UCSD-AML1 (cell line): Measurements from ENCODE around the gene SLC9A8.

Experiments
- DNase-seq: peaks from one replicate; lab custom pipeline; 2025; ENCODE audit not compliant: unreplicated experiment; lab: John Stamatoyannopoulos, UW

Gene SLC9A8

GRCh38 chr20:49913399-49914047 lies 100.9 kb downstream of the SLC9A8 start:
- no peak for DNase-seq

- DNase-seq = no peak
Measured at GRCh38 chr20:49914310-49915117, 101.9 kb downstream of the SLC9A8 start.

GRCh38 chr20:49915118-49915379 lies 102.4 kb downstream of the SLC9A8 start:
- DNase-seq = no peak

- DNase-seq = peak; percentile 90
Measured at GRCh38 chr20:49915380-49916145, 102.9 kb downstream of the SLC9A8 start, which contains the start of gene SPATA2. Gene SPATA2, minus strand, starts transcription at chr20:49915529. Its CDS starts 7,039 bp downstream, at chr20:49908490.

GRCh38 chr20:49916146-49917002 lies 103.7 kb downstream of the SLC9A8 start:
- no peak for DNase-seq

- no peak for DNase-seq
Measured at GRCh38 chr20:49918446-49918845, 105.8 kb downstream of the SLC9A8 start.

- no peak for DNase-seq
Measured at GRCh38 chr20:49919009-49919408, 106.4 kb downstream of the SLC9A8 start.

GRCh38 chr20:49919461-49919860 lies 106.8 kb downstream of the SLC9A8 start:
- DNase-seq = no peak

DNA sequence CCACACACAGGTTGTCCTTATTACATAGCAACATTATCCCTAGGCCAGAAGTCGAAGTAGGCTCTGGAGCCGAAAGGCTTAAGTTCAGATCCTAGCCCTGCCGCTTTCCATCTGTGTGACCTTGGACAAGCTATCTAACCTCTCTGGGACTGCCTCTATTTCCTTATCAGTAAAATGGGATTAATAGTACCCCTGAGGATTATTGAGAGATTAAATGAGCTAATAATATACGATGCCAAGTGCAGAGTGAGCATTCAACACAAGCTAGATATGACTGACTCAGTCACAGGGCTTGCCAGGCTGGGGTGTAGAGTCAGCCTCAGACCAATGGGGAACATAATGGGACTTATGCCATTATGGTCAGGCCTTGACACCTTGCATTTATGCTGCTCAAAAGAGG lies 111.6 kb downstream of the SLC9A8 start:
- no peak for DNase-seq

- DNase-seq = no peak
Measured at GRCh38 chr20:49925901-49926454, 113.3 kb downstream of the SLC9A8 start.

DNA sequence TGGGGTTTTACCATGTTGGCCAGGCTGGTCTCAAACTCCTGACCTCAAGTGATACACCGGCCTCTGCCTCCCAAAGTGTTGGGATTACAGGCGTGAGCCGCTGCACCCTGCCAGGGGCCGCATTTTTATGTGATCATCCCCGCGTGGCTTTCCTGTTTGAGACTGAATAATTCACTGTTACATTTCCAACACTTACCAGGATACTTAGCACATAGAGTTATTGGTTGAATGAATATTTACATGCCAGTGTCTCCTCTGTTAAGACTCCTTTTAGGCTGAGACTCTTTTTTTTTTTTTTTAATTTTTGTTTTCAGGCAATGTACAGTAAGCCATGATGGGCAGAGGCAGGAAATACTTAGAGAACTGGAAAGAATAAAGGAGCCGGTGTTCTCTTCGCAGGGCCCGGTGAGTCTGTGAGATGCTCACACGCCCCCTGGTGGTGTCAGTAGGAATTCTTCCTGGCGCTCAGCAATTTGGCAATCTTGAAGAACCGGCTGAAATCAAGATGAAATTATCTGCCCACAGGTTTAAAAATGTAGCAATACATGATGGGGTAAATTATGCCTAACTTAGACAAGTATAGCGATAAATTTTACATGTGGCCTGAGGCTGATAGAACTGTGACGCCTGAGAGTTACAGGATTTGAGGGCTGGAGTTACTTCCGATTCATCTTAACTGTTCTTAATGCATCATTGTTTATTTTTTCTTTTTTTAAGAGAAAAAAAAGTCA lies 115.9 kb downstream of the SLC9A8 start:
- DNase-seq = peak; percentile 75

DNA sequence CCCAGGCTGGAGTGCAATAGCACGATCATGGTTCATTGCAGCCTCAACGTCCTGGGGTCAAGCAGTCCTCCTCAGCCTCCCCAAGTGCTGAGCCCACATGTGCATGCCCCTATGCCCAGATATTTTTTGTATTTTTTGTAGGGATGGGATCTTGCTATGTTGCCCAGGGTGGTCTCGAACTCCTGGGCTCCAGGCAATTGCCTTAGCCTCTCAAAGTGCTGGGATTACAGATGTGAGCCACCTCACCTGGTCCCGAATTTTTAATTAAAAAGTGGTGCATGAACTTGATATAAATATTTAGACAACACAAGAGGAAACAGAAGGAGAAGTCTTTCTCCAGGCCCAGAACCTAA lies 116.5 kb downstream of the SLC9A8 start:
- DNase-seq = no peak

DNA sequence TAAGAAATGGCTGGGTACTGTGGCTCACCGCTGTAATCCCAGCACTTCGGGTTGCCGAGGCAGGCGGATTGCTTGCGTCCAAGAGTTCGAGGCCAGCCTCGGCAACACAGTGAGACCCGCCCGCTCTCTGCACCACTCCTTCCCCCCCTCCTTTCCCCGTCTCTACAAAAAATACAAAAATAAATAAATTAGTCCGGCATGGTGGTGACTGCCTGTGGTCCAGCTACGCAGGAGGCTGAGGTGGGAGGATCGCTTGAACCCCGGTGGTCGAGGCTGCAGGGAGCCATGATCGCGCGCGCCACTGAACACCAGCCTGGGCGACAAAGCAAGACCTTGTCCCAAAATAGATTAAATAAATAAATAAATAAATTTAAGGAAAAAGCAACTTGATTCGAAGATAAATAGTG lies 123.1 kb downstream of the SLC9A8 start:
- DNase-seq = no peak

DNA sequence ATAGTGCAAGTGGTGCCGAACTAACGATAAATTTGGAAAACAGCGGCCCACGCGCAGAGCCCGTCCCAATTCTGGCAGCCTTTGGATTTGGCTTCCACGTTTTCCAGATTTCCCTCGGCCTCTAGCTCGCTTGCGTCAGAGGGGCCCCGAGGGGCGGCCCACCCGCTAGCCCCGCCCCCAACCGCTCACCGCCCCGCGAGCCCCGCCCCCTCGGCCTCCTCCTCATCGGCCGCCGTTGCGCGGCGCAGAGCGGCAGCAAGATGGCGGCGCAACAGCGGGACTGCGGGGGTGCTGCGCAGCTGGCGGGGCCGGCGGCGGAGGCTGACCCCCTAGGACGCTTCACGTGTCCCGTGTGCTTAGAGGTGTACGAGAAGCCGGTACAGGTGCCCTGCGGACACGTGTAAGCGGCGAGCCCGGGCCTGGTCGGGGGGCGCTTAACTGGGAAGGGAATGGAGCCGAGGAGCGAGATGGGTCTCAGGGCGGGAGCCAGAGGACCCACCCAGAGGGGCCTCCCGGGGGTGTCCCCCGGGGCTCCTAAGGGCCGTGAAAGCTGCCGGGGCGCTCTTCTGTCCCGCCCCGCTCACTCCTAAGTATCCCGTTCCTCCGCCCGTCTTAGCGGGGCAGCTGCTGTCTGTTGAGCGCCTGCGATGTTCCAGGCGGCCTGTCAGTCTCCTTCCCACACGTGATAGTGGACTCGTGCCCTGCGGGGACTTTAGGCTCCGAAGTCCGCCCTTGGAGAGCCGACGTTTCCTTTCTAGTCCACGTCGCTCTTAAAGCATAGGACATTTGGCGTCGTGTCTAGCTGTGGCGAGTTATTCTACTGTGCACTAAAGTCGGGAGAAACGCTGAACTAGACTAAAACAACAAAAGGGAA lies 123.8 kb downstream of the SLC9A8 start, which contains the start of gene RNF114:
TSS of gene RNF114 (plus strand) at position 245 of the 874 bp plus-strand sequence. CDS start at position 261, 16 bp downstream.
- DNase-seq = peak; percentile 93

DNA sequence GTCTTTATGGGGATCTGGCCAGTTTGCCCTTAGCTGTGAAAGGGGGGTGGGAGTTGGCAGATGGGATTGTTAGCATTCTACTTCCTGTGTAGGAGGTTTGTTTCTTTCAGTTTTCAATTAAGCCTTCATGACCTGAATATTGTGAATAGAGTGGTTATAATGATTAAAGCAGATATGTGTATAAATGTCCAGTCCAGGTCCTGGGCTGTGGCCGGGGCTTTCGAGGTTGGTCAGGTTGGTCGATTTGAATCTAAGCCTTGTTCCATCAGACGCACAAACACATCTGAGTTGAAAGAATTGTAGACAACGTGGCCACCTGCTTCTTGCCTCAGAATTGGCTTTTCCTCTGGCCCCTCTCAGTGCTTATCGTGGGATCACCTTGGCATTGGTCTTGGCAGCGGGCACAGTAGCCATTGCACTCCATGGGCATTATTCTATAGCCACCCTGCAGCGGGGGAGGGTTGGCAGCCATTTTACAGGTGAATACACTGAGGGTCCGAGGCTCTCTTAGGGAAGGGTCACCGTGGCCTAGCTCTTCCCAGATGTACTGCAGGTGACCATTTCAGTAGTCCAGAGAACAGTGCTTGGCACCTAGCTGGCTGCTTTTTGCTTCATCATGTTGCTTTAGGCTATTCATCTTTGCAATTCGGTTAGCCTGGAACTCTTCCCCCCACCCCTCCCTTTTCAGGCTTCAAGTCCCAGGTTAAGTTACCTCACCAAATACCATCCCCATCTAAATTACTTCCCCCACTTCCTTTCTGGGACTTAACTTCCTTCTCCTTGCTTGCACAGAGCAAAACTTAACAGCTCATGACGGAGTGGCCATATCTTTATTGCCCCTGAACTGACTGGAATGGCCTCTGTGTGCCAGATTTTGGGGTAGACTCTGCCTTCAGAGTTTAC lies 124.7 kb downstream of the SLC9A8 start:
- no peak for DNase-seq

DNA sequence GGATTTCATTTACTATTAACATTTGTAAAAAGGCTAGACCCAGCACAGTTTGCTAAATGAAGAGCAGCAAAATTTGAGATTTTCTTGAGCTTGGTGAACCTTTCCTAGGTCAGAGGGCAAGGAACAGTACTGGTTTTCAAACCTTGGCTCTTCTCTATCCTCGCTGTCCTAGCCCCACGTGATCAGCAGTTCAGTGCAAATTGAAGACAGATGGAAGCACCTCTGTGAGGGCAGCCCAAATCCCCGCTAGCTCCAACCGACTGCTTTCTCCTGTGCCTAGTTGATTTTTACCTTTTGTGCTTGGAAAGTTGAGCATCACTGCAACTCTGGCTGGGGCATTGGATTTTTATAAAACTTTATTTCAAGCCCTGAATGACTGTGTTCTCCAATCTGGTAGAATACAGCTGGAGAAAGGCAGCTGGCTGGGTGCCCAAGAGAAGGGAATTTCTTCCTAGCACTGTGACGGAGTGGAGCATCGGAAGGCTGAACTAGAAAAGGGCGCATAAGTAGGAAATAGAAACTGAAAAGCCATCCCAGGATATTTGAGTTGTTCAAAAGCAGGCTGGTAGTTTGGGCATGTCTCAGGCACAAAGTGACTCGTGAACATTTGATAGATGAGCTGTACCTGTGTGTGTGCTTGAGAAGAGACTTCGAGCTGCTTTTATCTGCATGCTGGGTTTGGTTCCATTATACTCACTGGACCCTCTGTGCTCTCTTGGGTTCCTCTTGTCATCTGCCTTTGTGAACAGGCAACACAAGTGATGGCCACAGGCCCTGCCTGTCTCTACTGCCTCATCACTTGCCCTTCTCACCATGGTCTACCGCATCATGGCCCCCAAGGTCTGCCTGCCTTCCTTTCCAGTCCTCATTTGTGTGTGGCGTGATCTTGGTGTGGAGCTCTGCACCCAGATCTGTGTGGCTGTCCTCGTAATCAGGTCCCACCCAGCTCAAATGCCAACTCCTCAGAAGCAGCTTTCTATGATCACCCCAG lies 125.8 kb downstream of the SLC9A8 start:
- DNase-seq = no peak

DNA sequence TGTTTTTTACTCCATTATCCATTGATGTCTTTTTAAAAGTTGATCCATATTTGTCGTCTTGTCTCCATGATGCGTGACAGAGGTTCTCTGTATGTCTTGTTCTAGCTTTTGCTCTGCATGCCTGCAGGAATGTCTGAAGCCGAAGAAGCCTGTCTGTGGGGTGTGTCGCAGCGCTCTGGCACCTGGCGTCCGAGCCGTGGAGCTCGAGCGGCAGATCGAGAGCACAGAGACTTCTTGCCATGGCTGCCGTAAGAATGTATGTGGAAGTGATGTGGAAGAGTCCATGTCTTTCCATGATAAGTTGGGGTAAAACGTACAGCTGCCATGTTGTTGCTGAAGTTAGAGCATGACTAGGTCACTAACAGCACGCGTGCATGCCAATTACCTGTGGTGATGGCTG lies 128.8 kb downstream of the SLC9A8 start:
- DNase-seq = no peak
